ENCODE results near the gene NCSTN.

The NCSTN gene

GRCh38 chr1:160340866-160341265 lies 2.3 kb upstream of the NCSTN start:
- TF ChIP-seq USF1 (IDR thresholded peaks at IDR 0.05) = no peak
- TF ChIP-seq CREB1 (IDR thresholded peaks at IDR 0.05; ENCODE audit: low read depth) = no peak
- no peak for TF ChIP-seq ZBTB7A (IDR thresholded peaks at IDR 0.05; ENCODE audit: low read depth)
- no peak for TF ChIP-seq EP300 (IDR thresholded peaks at IDR 0.05; ENCODE audit: borderline replicate concordance)
- TF ChIP-seq YY1 (IDR thresholded peaks at IDR 0.05; ENCODE audit: low read depth) = no peak
- TF ChIP-seq CEBPB (IDR thresholded peaks at IDR 0.05) = no peak
- TF ChIP-seq TAF1 (IDR thresholded peaks at IDR 0.05; ENCODE audit: low read depth) = no peak
- TF ChIP-seq FOXM1 (IDR thresholded peaks at IDR 0.05; ENCODE audit: borderline replicate concordance, low read depth) = no peak
- no peak for TF ChIP-seq TCF12 (IDR thresholded peaks at IDR 0.05; ENCODE audit: low read depth)
- no peak for TF ChIP-seq MAX (IDR thresholded peaks at IDR 0.05)
- no peak for TF ChIP-seq EGR1 (IDR thresholded peaks at IDR 0.05)
- no peak for TF ChIP-seq TEAD4 (IDR thresholded peaks at IDR 0.05)
- TF ChIP-seq NFIC (IDR thresholded peaks at IDR 0.05) = no peak
- TF ChIP-seq REST (IDR thresholded peaks at IDR 0.05; ENCODE audit: low read depth) = no peak
- no peak for TF ChIP-seq RAD21 (IDR thresholded peaks at IDR 0.05; ENCODE audit: low read depth)

GRCh38 chr1:160342526-160342925 lies 657 bp upstream of the NCSTN start:
- TF ChIP-seq EP300 (IDR thresholded peaks at IDR 0.05; ENCODE audit: borderline replicate concordance) = no peak
- TF ChIP-seq YY1 (IDR thresholded peaks at IDR 0.05; ENCODE audit: low read depth) = no peak
- TF ChIP-seq EGR1 (IDR thresholded peaks at IDR 0.05) = no peak
- no peak for TF ChIP-seq NFIC (IDR thresholded peaks at IDR 0.05)
- no peak for TF ChIP-seq USF1 (IDR thresholded peaks at IDR 0.05)
- TF ChIP-seq FOXM1 (IDR thresholded peaks at IDR 0.05; ENCODE audit: borderline replicate concordance, low read depth) = no peak
- TF ChIP-seq TEAD4 (IDR thresholded peaks at IDR 0.05) = no peak
- no peak for TF ChIP-seq CEBPB (IDR thresholded peaks at IDR 0.05)
- TF ChIP-seq MAX (IDR thresholded peaks at IDR 0.05) = no peak
- no peak for TF ChIP-seq RAD21 (IDR thresholded peaks at IDR 0.05; ENCODE audit: low read depth)
- no peak for TF ChIP-seq TCF12 (IDR thresholded peaks at IDR 0.05; ENCODE audit: low read depth)
- no peak for TF ChIP-seq REST (IDR thresholded peaks at IDR 0.05; ENCODE audit: low read depth)

- TF ChIP-seq TCF12 (IDR thresholded peaks at IDR 0.05; ENCODE audit: low read depth) (no peak), CEBPB (IDR thresholded peaks at IDR 0.05) (no peak), TAF1 (IDR thresholded peaks at IDR 0.05; ENCODE audit: low read depth) (no peak), NFIC (IDR thresholded peaks at IDR 0.05) (no peak), REST (IDR thresholded peaks at IDR 0.05; ENCODE audit: low read depth) (no peak), RAD21 (IDR thresholded peaks at IDR 0.05; ENCODE audit: low read depth) (no peak), TEAD4 (IDR thresholded peaks at IDR 0.05) (no peak), ZBTB7A (IDR thresholded peaks at IDR 0.05; ENCODE audit: low read depth) (no peak), CREB1 (IDR thresholded peaks at IDR 0.05; ENCODE audit: low read depth) (no peak), EP300 (IDR thresholded peaks at IDR 0.05; ENCODE audit: borderline replicate concordance) (no peak), YY1 (IDR thresholded peaks at IDR 0.05; ENCODE audit: low read depth) (no peak), FOXM1 (IDR thresholded peaks at IDR 0.05; ENCODE audit: borderline replicate concordance, low read depth) (no peak), USF1 (IDR thresholded peaks at IDR 0.05) (no peak), EGR1 (IDR thresholded peaks at IDR 0.05) (no peak), MAX (IDR thresholded peaks at IDR 0.05) (no peak)
Observed at GRCh38 chr1:160344241-160344640, 1.1 kb downstream of the NCSTN start.

- TF ChIP-seq TEAD4 (IDR thresholded peaks at IDR 0.05) = no peak
- no peak for TF ChIP-seq NFIC (IDR thresholded peaks at IDR 0.05)
- TF ChIP-seq TCF12 (IDR thresholded peaks at IDR 0.05; ENCODE audit: low read depth) = no peak
- no peak for TF ChIP-seq CEBPB (IDR thresholded peaks at IDR 0.05)
- TF ChIP-seq YY1 (IDR thresholded peaks at IDR 0.05; ENCODE audit: low read depth) = no peak
- no peak for TF ChIP-seq EP300 (IDR thresholded peaks at IDR 0.05; ENCODE audit: borderline replicate concordance)
Observed at GRCh38 chr1:160344936-160345335, 1.8 kb downstream of the NCSTN start.
